ENCODE results near the gene DNAH17. TPM values are rescaled to one million over a fixed set of nuclear protein-coding genes. Genes with fewer than 3 reads are reported as not detected.

Gene DNAH17
- total RNA-seq, 2 experiments from 2014 or later: 0.03 to 0.44 TPM

DNA sequence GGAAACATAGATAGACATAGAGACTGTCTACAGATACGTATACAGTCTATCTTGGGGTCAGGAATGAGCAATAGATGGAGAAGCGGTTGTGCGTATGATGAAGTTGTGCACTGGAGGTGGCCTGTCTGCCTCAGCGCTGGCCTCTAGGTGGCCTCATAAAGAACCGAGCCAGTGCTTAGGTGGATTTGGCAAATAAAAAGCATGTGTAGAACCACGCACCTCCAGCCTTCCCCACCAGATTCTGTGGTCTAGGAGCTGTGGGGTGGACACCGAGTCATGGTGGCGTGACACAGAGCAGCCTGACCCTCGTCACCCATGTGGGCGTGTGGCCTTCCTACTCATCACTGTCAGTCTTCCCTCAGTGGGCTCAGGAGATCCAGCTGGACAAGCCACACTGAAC, 164.8 kb downstream of the DNAH17 start:
- POLR2A ChIA-PET: interaction anchor here (0.6 to 1.1 kb wide), 7 partner anchors 8 to 336 kb away, joined by 3 to 5 read pairs (median 4); no protein-coding TSS in a partner anchor

GRCh38 chr17:78411241-78411857, 165.8 kb downstream of the DNAH17 start:
- Mint-ChIP-seq H3K9me3 (no peaks in the 10 kb centered on the region), H3K4me3 (no peak overlapping the region), H3K27ac (peak overlapping the region; percentile 95), H3K27me3 (no peaks in the 10 kb centered on the region), H3K36me3 (peaks cover 13% of the 10 kb centered on the region), H3K4me1 (peaks cover 62% of the 10 kb centered on the region)
- ATAC-seq (ENCODE audit: low read depth) (no peak), DNase-seq (no peak)
- POLR2A ChIA-PET: interaction anchor here (0.7 to 1.1 kb wide), 2 partner anchors 13 to 34 kb away, joined by 4 read pairs; no protein-coding TSS in a partner anchor

More for the DNA sequence above, 164.8 kb downstream of the DNAH17 start:
- Mint-ChIP-seq H3K27ac (peak overlapping the region; percentile 95), H3K27me3 (no peaks in the 10 kb centered on the region), H3K4me3 (peak overlapping the region; percentile 61), H3K9me3 (no peaks in the 10 kb centered on the region), H3K36me3 (peaks cover 18% of the 10 kb centered on the region), H3K4me1 (peaks cover 70% of the 10 kb centered on the region)
- DNase-seq (peak; percentile 52), ATAC-seq (ENCODE audit: low read depth) (no peak)

DNA sequence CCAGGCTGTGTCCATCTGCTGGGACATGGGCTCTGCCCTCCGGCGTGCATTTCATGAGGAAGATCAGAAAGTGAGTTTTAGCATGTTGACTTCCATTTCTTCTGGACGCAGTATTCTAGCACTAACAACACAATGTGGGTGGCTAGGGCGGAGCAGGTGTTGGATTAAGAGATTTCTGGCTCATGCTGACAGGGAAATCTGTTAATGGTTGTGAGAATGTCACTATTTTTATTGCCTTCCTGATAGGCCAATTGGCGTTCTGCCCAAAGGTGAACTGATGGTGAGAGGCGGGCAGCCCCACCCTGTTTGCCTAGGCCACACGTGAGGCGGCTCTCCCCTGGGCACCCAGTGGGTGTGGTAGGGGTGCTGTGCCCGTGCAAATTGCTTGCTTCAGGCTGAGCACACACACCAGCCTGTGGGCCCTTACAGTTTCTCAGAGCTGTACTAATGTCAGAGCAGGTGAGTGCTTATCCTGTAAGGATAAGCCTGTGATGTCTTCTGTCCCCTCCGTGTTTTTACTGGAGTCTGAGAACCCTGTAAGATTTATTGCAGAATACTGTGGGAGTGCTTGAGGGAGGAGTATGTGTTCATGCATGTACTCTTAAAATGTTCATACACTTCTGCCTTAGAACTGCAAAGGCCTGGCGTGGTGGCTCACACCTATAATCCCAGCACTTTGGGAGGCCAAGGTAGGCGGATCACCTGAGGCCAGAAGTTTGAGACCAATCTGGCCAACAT, 167.8 kb downstream of the DNAH17 start:
- ATAC-seq (ENCODE audit: low read depth) (no peak), DNase-seq (no peak)
- Mint-ChIP-seq H3K4me3 (no peak overlapping the region), H3K27ac (peak overlapping the region; percentile 77), H3K36me3 (peaks cover 16% of the 10 kb centered on the region), H3K27me3 (no peaks in the 10 kb centered on the region), H3K4me1 (peaks cover 50% of the 10 kb centered on the region), H3K9me3 (no peaks in the 10 kb centered on the region)
- POLR2A ChIA-PET: no interaction called here

DNA sequence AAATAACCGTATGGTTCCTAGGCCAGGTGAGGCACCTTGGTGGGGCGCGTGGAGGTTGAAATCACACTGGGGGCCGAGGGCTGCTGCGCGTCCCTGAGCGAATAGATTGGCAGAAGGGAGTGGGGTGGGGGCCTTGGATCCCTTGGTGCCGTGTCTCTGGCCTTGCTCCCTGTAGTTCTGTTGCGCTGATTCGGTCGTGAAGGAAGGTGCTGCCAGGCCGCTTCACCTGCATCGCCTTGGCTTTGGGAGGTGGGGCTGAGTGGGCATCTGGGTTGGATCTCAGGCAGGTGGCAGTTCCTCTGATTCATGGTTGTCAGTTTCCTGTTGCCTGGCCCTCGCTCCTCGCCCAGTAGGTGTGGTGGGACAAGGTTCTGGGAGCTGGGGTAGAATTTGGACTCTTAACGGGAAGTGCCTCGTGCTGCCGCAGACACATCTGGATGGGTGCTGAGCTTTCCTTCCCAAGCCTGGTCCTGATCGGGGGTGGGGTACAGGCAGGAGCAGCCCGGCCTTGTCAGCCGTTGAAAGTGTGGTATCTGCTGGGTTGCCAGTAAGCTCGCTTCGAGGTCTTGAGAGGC, 168.6 kb downstream of the DNAH17 start:
- H3K27ac Mint-ChIP-seq: peak overlapping the region; percentile 77
- peaks cover 18% of the 10 kb centered on the region for H3K36me3 Mint-ChIP-seq
- ATAC-seq (ENCODE audit: low read depth) (no peak), DNase-seq (no peak)
- no peaks in the 10 kb centered on the region for H3K9me3 Mint-ChIP-seq
- peaks cover 43% of the 10 kb centered on the region for H3K4me1 Mint-ChIP-seq
- POLR2A ChIA-PET: no interaction called here
- no peaks in the 10 kb centered on the region for H3K27me3 Mint-ChIP-seq
- no peak overlapping the region for H3K4me3 Mint-ChIP-seq

GRCh38 chr17:78407387-78408000, 169.7 kb downstream of the DNAH17 start:
- POLR2A ChIA-PET: no interaction called here
- no peak for ATAC-seq (ENCODE audit: low read depth)
- DNase-seq: no peak
- Mint-ChIP-seq H3K4me3 (no peak overlapping the region), H3K9me3 (no peaks in the 10 kb centered on the region), H3K4me1 (peaks cover 32% of the 10 kb centered on the region), H3K27me3 (no peaks in the 10 kb centered on the region), H3K27ac (no peak overlapping the region), H3K36me3 (peaks cover 22% of the 10 kb centered on the region)

DNA sequence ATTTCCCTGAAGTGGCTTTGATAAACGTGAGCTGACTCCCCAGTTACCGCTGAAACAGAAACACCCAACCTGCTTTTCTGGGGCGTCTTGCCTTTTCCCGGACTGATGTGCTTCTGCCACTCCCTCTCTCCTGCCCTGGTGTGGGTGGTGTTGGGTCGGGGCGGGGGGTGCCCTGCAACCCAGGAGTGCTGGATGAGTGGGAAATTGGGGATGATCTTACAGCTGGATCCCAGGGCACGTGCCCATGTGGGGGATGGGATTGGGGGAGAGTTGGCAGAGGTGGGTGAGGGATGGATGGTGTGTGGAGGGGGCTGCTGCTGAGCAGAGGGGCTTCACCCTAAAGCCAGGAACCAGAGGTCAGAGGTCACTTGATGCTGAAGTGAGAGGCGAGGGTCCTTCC, 170.3 kb downstream of the DNAH17 start:
- Mint-ChIP-seq H3K27ac (no peak overlapping the region), H3K4me3 (no peak overlapping the region), H3K36me3 (peaks cover 24% of the 10 kb centered on the region), H3K9me3 (no peaks in the 10 kb centered on the region), H3K4me1 (peaks cover 26% of the 10 kb centered on the region), H3K27me3 (no peaks in the 10 kb centered on the region)
- POLR2A ChIA-PET: no interaction called here
- DNase-seq: no peak
- ATAC-seq (ENCODE audit: low read depth): no peak

GRCh38 chr17:78406396-78406795, 170.8 kb downstream of the DNAH17 start:
- H3K4me3 Mint-ChIP-seq: no peak overlapping the region
- no peak overlapping the region for H3K27ac Mint-ChIP-seq
- POLR2A ChIA-PET: no interaction called here
- H3K36me3 Mint-ChIP-seq: peaks cover 25% of the 10 kb centered on the region
- no peaks in the 10 kb centered on the region for H3K9me3 Mint-ChIP-seq
- no peaks in the 10 kb centered on the region for H3K27me3 Mint-ChIP-seq
- peaks cover 23% of the 10 kb centered on the region for H3K4me1 Mint-ChIP-seq
- ATAC-seq (ENCODE audit: low read depth) (no peak), DNase-seq (no peak)

DNA sequence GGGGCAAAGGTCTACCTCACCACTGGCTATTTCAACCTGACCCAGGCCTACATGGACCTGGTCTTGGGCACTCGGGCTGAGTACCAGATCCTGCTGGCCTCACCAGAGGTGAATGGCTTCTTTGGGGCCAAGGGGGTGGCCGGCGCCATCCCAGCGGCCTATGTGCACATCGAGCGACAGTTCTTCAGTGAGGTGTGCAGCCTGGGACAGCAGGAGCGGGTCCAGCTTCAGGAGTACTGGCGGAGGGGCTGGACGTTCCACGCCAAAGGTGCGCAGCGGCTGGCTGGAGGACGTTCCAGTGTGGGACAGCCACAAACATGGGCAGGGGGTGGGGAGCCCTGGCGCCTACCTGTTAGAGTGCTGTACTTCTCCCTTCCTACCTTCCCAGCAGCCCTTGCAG, 173.4 kb downstream of the DNAH17 start:
- ATAC-seq (ENCODE audit: low read depth): no peak
- no peak for DNase-seq
- no peaks in the 10 kb centered on the region for H3K9me3 Mint-ChIP-seq
- peaks cover 15% of the 10 kb centered on the region for H3K4me1 Mint-ChIP-seq
- no peak overlapping the region for H3K27ac Mint-ChIP-seq
- POLR2A ChIA-PET: no interaction called here
- H3K27me3 Mint-ChIP-seq: no peaks in the 10 kb centered on the region
- H3K36me3 Mint-ChIP-seq: peaks cover 23% of the 10 kb centered on the region
- no peak overlapping the region for H3K4me3 Mint-ChIP-seq

DNA sequence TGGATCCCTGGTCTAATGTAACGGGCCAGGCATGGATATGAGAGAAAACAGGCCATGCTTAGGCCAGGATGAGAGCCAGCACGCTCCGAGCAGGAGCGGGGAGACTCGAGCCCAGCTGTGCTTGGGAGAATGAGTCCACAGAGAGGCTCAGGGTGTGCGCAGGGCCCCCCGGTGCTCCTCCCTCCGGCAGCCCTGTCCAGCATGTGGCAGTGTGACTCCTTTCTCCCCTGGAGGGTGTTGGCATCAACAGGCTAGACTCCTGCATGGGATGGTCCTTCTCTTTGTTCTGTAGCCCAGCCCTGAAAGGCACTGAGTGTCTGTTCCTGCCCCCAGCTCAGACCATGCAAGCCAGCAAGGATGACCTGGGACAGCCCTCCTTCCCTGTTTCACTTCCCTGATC, 175.3 kb downstream of the DNAH17 start:
- DNase-seq (no peak), ATAC-seq (ENCODE audit: low read depth) (no peak)
- Mint-ChIP-seq H3K27me3 (no peaks in the 10 kb centered on the region), H3K9me3 (no peaks in the 10 kb centered on the region), H3K27ac (no peak overlapping the region), H3K4me1 (peaks cover 9% of the 10 kb centered on the region), H3K36me3 (peaks cover 30% of the 10 kb centered on the region), H3K4me3 (no peak overlapping the region)
- POLR2A ChIA-PET: no interaction called here

DNA sequence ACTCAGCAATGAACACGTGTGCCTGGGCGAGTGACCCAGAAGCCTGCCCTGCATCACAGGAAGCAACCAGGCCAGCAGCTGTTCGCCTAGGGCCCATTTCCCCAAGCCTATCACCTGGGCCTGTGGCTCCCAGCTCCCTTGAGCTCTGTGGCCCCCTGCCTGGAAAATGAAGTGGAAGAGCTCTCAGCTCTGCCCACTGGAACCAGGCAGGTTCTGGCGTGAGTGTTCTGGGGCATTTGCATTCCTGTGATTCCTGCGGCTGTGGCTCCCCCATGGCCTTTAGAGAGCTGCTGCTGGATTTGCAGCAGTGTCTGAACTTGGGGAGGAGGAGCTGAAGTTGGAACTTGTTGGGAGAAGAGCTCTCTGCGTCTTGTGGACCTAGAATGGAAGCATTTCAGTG, 175.9 kb downstream of the DNAH17 start:
- H3K9me3 Mint-ChIP-seq: no peaks in the 10 kb centered on the region
- no peaks in the 10 kb centered on the region for H3K27me3 Mint-ChIP-seq
- H3K36me3 Mint-ChIP-seq: peaks cover 31% of the 10 kb centered on the region
- H3K4me3 Mint-ChIP-seq: no peak overlapping the region
- DNase-seq: no peak
- ATAC-seq (ENCODE audit: low read depth): no peak
- POLR2A ChIA-PET: no interaction called here
- no peak overlapping the region for H3K27ac Mint-ChIP-seq
- peaks cover 5% of the 10 kb centered on the region for H3K4me1 Mint-ChIP-seq

GRCh38 chr17:78400581-78401240, 176.5 kb downstream of the DNAH17 start:
- POLR2A ChIA-PET: no interaction called here

DNA sequence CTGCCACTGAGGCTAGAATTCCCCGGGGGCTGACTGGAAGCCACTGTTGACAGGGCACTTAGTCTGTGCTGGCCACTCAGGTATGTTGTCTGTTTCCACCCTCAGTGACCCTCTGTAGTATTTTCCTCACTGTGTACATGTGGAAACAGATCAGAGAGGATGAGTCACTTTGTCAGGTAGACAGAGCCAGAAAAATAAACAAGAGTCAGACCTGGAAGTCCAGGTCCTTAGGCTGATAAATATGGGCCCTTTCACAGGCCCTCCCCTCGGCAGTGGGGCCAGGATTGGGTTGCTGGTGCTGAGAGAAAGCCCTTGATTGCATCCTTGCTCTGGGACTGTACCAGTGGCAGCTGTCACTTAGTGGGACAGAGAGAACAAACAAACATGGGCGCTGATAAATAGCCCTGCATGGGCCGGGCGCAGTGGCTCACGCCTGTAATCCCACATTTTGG, 177.5 kb downstream of the DNAH17 start:
- POLR2A ChIA-PET: interaction anchor here (0.7 kb wide), 1 partner anchor 31 kb away, joined by 3 read pairs; no protein-coding TSS in a partner anchor
- Mint-ChIP-seq H3K27ac (no peak overlapping the region), H3K27me3 (no peaks in the 10 kb centered on the region), H3K9me3 (no peaks in the 10 kb centered on the region), H3K4me3 (no peak overlapping the region), H3K36me3 (peaks cover 25% of the 10 kb centered on the region), H3K4me1 (no peaks in the 10 kb centered on the region)
- no peak for DNase-seq
- no peak for ATAC-seq (ENCODE audit: low read depth)

More at GRCh38 chr17:78400581-78401240, 176.5 kb downstream of the DNAH17 start:
- H3K36me3 Mint-ChIP-seq: peaks cover 30% of the 10 kb centered on the region
- no peaks in the 10 kb centered on the region for H3K27me3 Mint-ChIP-seq
- ATAC-seq (ENCODE audit: low read depth): no peak
- H3K4me1 Mint-ChIP-seq: peaks cover 4% of the 10 kb centered on the region
- H3K9me3 Mint-ChIP-seq: no peaks in the 10 kb centered on the region
- no peak overlapping the region for H3K4me3 Mint-ChIP-seq
- DNase-seq: no peak
- H3K27ac Mint-ChIP-seq: no peak overlapping the region

GRCh38 chr17:78399028-78399692, 178.0 kb downstream of the DNAH17 start:
- H3K4me3 Mint-ChIP-seq: no peak overlapping the region
- no peaks in the 10 kb centered on the region for H3K4me1 Mint-ChIP-seq
- DNase-seq (no peak), ATAC-seq (ENCODE audit: low read depth) (no peak)
- no peak overlapping the region for H3K27ac Mint-ChIP-seq
- H3K9me3 Mint-ChIP-seq: no peaks in the 10 kb centered on the region
- H3K36me3 Mint-ChIP-seq: peaks cover 24% of the 10 kb centered on the region
- POLR2A ChIA-PET: no interaction called here
- no peaks in the 10 kb centered on the region for H3K27me3 Mint-ChIP-seq
